ENCODE data around the gene ATG3.

GRCh38 chr3:112598731-112599130, 37.0 kb upstream of the ATG3 start:
- TF ChIP-seq POLR2A (IDR thresholded peaks at IDR 0.05) = no peak
- TF ChIP-seq, protein P1, sequence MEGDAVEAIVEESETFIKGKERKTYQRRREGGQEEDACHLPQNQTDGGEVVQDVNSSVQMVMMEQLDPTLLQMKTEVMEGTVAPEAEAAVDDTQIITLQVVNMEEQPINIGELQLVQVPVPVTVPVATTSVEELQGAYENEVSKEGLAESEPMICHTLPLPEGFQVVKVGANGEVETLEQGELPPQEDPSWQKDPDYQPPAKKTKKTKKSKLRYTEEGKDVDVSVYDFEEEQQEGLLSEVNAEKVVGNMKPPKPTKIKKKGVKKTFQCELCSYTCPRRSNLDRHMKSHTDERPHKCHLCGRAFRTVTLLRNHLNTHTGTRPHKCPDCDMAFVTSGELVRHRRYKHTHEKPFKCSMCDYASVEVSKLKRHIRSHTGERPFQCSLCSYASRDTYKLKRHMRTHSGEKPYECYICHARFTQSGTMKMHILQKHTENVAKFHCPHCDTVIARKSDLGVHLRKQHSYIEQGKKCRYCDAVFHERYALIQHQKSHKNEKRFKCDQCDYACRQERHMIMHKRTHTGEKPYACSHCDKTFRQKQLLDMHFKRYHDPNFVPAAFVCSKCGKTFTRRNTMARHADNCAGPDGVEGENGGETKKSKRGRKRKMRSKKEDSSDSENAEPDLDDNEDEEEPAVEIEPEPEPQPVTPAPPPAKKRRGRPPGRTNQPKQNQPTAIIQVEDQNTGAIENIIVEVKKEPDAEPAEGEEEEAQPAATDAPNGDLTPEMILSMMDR (IDR thresholded peaks at IDR 0.05) = no peak
